Fibroblast of lung (primary cell): ENCODE results near the gene KIF26A. TPM values are rescaled to one million over a fixed set of nuclear protein-coding genes. Genes with fewer than 3 reads are reported as not detected.

Experiments used
- DNase-seq, 2 donors: peaks; one replicate each; pipeline versions ENCODE4 v3.0.0 to v3.0.0-alpha.2; 2010; ENCODE audit warnings: low read depth in 2 of 2
- H2AFZ ChIP-seq: 2 replicates; pipeline ENCODE4 v1.5.1; 2012; ENCODE audit warnings: low read length, control low read depth, inconsistent platforms
- H3K27ac ChIP-seq: 2 replicates; pipeline ENCODE4 v1.5.1; 2011; ENCODE audit warnings: low read length, control low read depth; ENCODE audit not compliant: insufficient read depth
- H3K27me3 ChIP-seq: 2 replicates; pipeline ENCODE4 v1.5.1; 2011; ENCODE audit warnings: mild to moderate bottlenecking, low read length; ENCODE audit not compliant: control insufficient read depth, insufficient read depth
- H3K36me3 ChIP-seq: 2 replicates; pipeline ENCODE4 v1.5.1; 2011; ENCODE audit warnings: low read length; ENCODE audit not compliant: control insufficient read depth, insufficient read depth
- H3K4me1 ChIP-seq: 2 replicates; pipeline ENCODE4 v1.5.1; 2011; ENCODE audit warnings: low read length; ENCODE audit not compliant: control insufficient read depth, insufficient read depth; ENCODE audit errors: extremely low read depth
- H3K4me2 ChIP-seq: 2 replicates; pipeline ENCODE4 v1.5.1; 2011; ENCODE audit warnings: low read length, control low read depth; ENCODE audit not compliant: insufficient read depth; ENCODE audit errors: extremely low read depth
- H3K4me3 ChIP-seq, 4 experiments: fragments of 200-600 bp in 1 of 4; sonication (generic) in 1 of 4; replicated peaks in 1 of 4; 2 replicates each; pipeline ENCODE4 v1.5.1; 2011 to 2016; ENCODE audit warnings: low read length in 4 of 4, low read depth in 3 of 4, mild to moderate bottlenecking in 3 of 4, control low read depth in 2 of 4, inconsistent platforms in 1 of 4, mixed read lengths in 1 of 4; ENCODE audit not compliant: insufficient read depth in 1 of 4; ENCODE audit errors: control extremely low read depth in 1 of 4
- H3K79me2 ChIP-seq: 2 replicates; pipeline ENCODE4 v1.5.1; 2012; ENCODE audit warnings: mild to moderate bottlenecking, low read length, inconsistent platforms; ENCODE audit not compliant: control insufficient read depth, insufficient read depth
- H3K9ac ChIP-seq: 2 replicates; pipeline ENCODE4 v1.5.1; 2011; ENCODE audit warnings: mild to moderate bottlenecking, low read length, control low read depth; ENCODE audit not compliant: insufficient read depth
- H3K9me3 ChIP-seq: 2 replicates; pipeline ENCODE4 v1.5.1; 2012; ENCODE audit warnings: low read depth, low read length; ENCODE audit not compliant: control insufficient read depth, insufficient read depth
- H4K20me1 ChIP-seq: 2 replicates; pipeline ENCODE4 v1.5.1; 2011; ENCODE audit warnings: low read length; ENCODE audit not compliant: control insufficient read depth, insufficient read depth; ENCODE audit errors: extremely low read depth
- CTCF ChIP-seq, 2 donors: IDR thresholded peaks in 1 of 2; conservative IDR thresholded peaks in 1 of 2; 1 replicate in 1 of 2; 2 replicates in 1 of 2; pipeline ENCODE4 v1.5.1; 2011 to 2012; ENCODE audit warnings: low read length in 2 of 2, control low read depth in 1 of 2, inconsistent platforms in 1 of 2, low read depth in 1 of 2, mild to moderate bottlenecking in 1 of 2
- EZH2 ChIP-seq: IDR thresholded peaks from 2 replicates; pipeline ENCODE4 v1.5.1; 2012; ENCODE audit warnings: low read length, control low read depth, mild to moderate bottlenecking; ENCODE audit errors: missing control alignments
- polyA plus RNA-seq, 2 donors: library from polyadenylated mRNA; depleted of rRNA in 1 of 2; stranded (reverse) in 1 of 2; unstranded in 1 of 2; fragments of >200 nt; gene quantifications; 2 replicates each; pipeline ENCODE4 v1.2.1, GENCODE V29; 2011 to 2012; ENCODE audit warnings: missing spikeins in 1 of 2
- total RNA-seq: library from RNA; depleted of rRNA; stranded (reverse); fragments of >200 nt; gene quantifications from 2 replicates; pipeline ENCODE4 v1.2.1, GENCODE V29; 2014

The KIF26A gene
- total and polyA plus RNA-seq, 2 donors (not counting 1 experiment from before 2014, with no cell fraction given), result 0.01 to 2.0 TPM

- no peaks in the 10 kb centered on the region for H4K20me1 ChIP-seq
- H3K4me2 ChIP-seq, result no peak overlapping the region
- H2AFZ ChIP-seq, result no peak overlapping the region
- DNase-seq, result no peak
- no peaks in the 10 kb centered on the region for H3K4me1 ChIP-seq
- TF ChIP-seq CTCF (conservative IDR thresholded peaks at IDR 0.05 in 1 of 2, IDR thresholded peaks at IDR 0.05 in 1 of 2; ENCODE audit: low read depth in 1 of 2, low read length in 2 of 2), result no peak
- no peak for TF ChIP-seq EZH2
- no peak overlapping the region for H3K9ac ChIP-seq
- H3K27ac ChIP-seq, result no peak overlapping the region
- H3K9me3 ChIP-seq, result no peaks in the 10 kb centered on the region
- no peaks in the 10 kb centered on the region for H3K79me2 ChIP-seq
- H3K4me3 ChIP-seq, result no peak overlapping the region
- no peaks in the 10 kb centered on the region for H3K27me3 ChIP-seq
- no peaks in the 10 kb centered on the region for H3K36me3 ChIP-seq
These were observed 12.6 kb downstream of the KIF26A start for GRCh38 chr14:104151026-104151381.

- Histone ChIP-seq H3K4me3 (no peak overlapping the region), H3K36me3 (no peaks in the 10 kb centered on the region), H3K27ac (no peak overlapping the region), H3K9me3 (no peaks in the 10 kb centered on the region), H3K79me2 (no peaks in the 10 kb centered on the region), H3K27me3 (no peaks in the 10 kb centered on the region), H3K4me1 (no peaks in the 10 kb centered on the region), H3K4me2 (no peak overlapping the region), H4K20me1 (no peaks in the 10 kb centered on the region), H3K9ac (no peak overlapping the region), H2AFZ (no peak overlapping the region)
- no peak for DNase-seq
- TF ChIP-seq CTCF (conservative IDR thresholded peaks at IDR 0.05 in 1 of 2, IDR thresholded peaks at IDR 0.05 in 1 of 2; ENCODE audit: low read depth in 1 of 2, low read length in 2 of 2) (no peak), EZH2 (no peak)
These were observed 13.3 kb downstream of the KIF26A start for GRCh38 chr14:104151566-104152245.

- Histone ChIP-seq H3K9me3 (no peaks in the 10 kb centered on the region), H3K4me3 (no peak overlapping the region), H3K79me2 (no peaks in the 10 kb centered on the region), H4K20me1 (no peaks in the 10 kb centered on the region), H3K4me1 (no peaks in the 10 kb centered on the region), H3K4me2 (no peak overlapping the region), H3K9ac (no peak overlapping the region), H3K27ac (no peak overlapping the region), H3K27me3 (no peaks in the 10 kb centered on the region), H2AFZ (no peak overlapping the region), H3K36me3 (no peaks in the 10 kb centered on the region)
- no peak for DNase-seq
- no peak for TF ChIP-seq CTCF (conservative IDR thresholded peaks at IDR 0.05 in 1 of 2, IDR thresholded peaks at IDR 0.05 in 1 of 2; ENCODE audit: low read depth in 1 of 2, low read length in 2 of 2)
- TF ChIP-seq EZH2, result no peak
These were observed 13.8 kb downstream of the KIF26A start for GRCh38 chr14:104152246-104152575.
